H9 (cell line): ENCODE data around the gene ASL. TPM values are rescaled to one million over a fixed set of nuclear protein-coding genes. Genes with fewer than 3 reads are reported as not detected.

ENCODE experiments used
- DNase-seq: peaks from one replicate; pipeline ENCODE4 v3.0.0-alpha.2; 2017
- H2AFZ ChIP-seq: one replicate; pipeline ENCODE4 v1.6.1; 2013; ENCODE audit warnings: mild to moderate bottlenecking, low read length, control low read depth, moderate library complexity
- H2AK5ac ChIP-seq: 2 replicates; pipeline ENCODE4 v1.6.1; 2013; ENCODE audit warnings: low read length, control low read depth, mixed read lengths; ENCODE audit not compliant: insufficient read length
- H2BK120ac ChIP-seq: one replicate; pipeline ENCODE4 v1.6.1; 2013; ENCODE audit warnings: low read depth, mild to moderate bottlenecking, low read length, control low read depth, inconsistent platforms; ENCODE audit not compliant: poor library complexity, severe bottlenecking
- H2BK12ac ChIP-seq: 2 replicates; pipeline ENCODE4 v1.6.1; 2013; ENCODE audit warnings: low read length, control low read depth, mixed read lengths, low read depth; ENCODE audit not compliant: insufficient read length
- H2BK15ac ChIP-seq: 2 replicates; pipeline ENCODE4 v1.6.1; 2013; ENCODE audit warnings: low read depth, low read length, control low read depth
- H2BK20ac ChIP-seq: one replicate; pipeline ENCODE4 v1.6.1; 2013; ENCODE audit warnings: low read depth, mild to moderate bottlenecking, low read length, control low read depth, inconsistent platforms; ENCODE audit not compliant: poor library complexity, severe bottlenecking
- H2BK5ac ChIP-seq: 2 replicates; pipeline ENCODE4 v1.6.1; 2013; ENCODE audit warnings: low read length, control low read depth, mixed read lengths; ENCODE audit not compliant: insufficient read length
- H3K14ac ChIP-seq: 2 replicates; pipeline ENCODE4 v1.6.1; 2013; ENCODE audit warnings: low read length, control low read depth; ENCODE audit not compliant: insufficient read depth
- H3K18ac ChIP-seq: 2 replicates; pipeline ENCODE4 v1.6.1; 2013; ENCODE audit warnings: low read depth, mild to moderate bottlenecking, mixed read lengths, low read length, control low read depth; ENCODE audit not compliant: insufficient read length
- H3K23ac ChIP-seq: 2 replicates; pipeline ENCODE4 v1.6.1; 2013; ENCODE audit warnings: low read length, control low read depth, mixed read lengths, low read depth; ENCODE audit not compliant: insufficient read length
- H3K23me2 ChIP-seq: 2 replicates; pipeline ENCODE4 v1.6.1; 2013; ENCODE audit warnings: low read depth, mild to moderate bottlenecking, mixed read lengths, low read length, control low read depth; ENCODE audit not compliant: insufficient read length, poor library complexity, severe bottlenecking
- H3K27ac ChIP-seq: 2 replicates; pipeline ENCODE4 v1.5.1; 2013; ENCODE audit warnings: low read length, control low read depth, mixed read lengths, low read depth; ENCODE audit not compliant: insufficient read length
- H3K27me3 ChIP-seq: 2 replicates; pipeline ENCODE4 v1.6.1; 2013; ENCODE audit warnings: low read length, control low read depth, inconsistent platforms; ENCODE audit not compliant: insufficient read depth
- H3K4ac ChIP-seq: 2 replicates; pipeline ENCODE4 v1.6.1; 2013; ENCODE audit warnings: low read depth, mild to moderate bottlenecking, control low read depth, inconsistent platforms, low read length, moderate library complexity
- H3K4me1 ChIP-seq: 2 replicates; pipeline ENCODE4 v1.6.1; 2013; ENCODE audit warnings: low read length, control low read depth, inconsistent platforms; ENCODE audit not compliant: insufficient read depth
- H3K4me2 ChIP-seq: 2 replicates; pipeline ENCODE4 v1.6.1; 2013; ENCODE audit warnings: low read length, control low read depth, mixed read lengths; ENCODE audit not compliant: insufficient read length, insufficient read depth
- H3K56ac ChIP-seq: 2 replicates; pipeline ENCODE4 v1.6.1; 2013; ENCODE audit warnings: low read depth, mild to moderate bottlenecking, mixed read lengths, low read length, control low read depth; ENCODE audit not compliant: insufficient read length
- H3K79me1 ChIP-seq: 2 replicates; pipeline ENCODE4 v1.6.1; 2013; ENCODE audit warnings: low read depth, mild to moderate bottlenecking, moderate library complexity, low read length, control low read depth, inconsistent platforms; ENCODE audit not compliant: insufficient read depth, poor library complexity, severe bottlenecking
- H3K79me2 ChIP-seq: 2 replicates; pipeline ENCODE4 v1.6.1; 2013; ENCODE audit warnings: low read length, control low read depth, inconsistent platforms; ENCODE audit not compliant: insufficient read depth
- H3K9ac ChIP-seq: 2 replicates; pipeline ENCODE4 v1.6.1; 2013; ENCODE audit warnings: low read length, control low read depth, mixed read lengths; ENCODE audit not compliant: insufficient read length; ENCODE audit errors: extremely low read depth
- H3K9me3 ChIP-seq: one replicate; pipeline ENCODE4 v1.6.1; 2013; ENCODE audit warnings: low read depth, low read length, inconsistent platforms; ENCODE audit not compliant: control insufficient read depth
- H3T11ph ChIP-seq: one replicate; pipeline ENCODE4 v1.6.1; 2013; ENCODE audit warnings: mild to moderate bottlenecking, low read length, control low read depth, inconsistent platforms
- H4K20me1 ChIP-seq: one replicate; pipeline ENCODE4 v1.6.1; 2013; ENCODE audit not compliant: control insufficient read depth, insufficient read length, insufficient read depth
- H4K5ac ChIP-seq: 2 replicates; pipeline ENCODE4 v1.6.1; 2013; ENCODE audit warnings: low read depth, mild to moderate bottlenecking, mixed read lengths, low read length, control low read depth; ENCODE audit not compliant: insufficient read length
- H4K8ac ChIP-seq: replicated peaks from 2 replicates; pipeline ENCODE4 v1.6.1; 2013; ENCODE audit warnings: low read length, control low read depth, mixed read lengths, low read depth; ENCODE audit not compliant: insufficient read length
- H4K91ac ChIP-seq: 2 replicates; pipeline ENCODE4 v1.6.1; 2013; ENCODE audit warnings: low read depth, mild to moderate bottlenecking, moderate library complexity, mixed read lengths, low read length, control low read depth; ENCODE audit not compliant: insufficient read length
- H3K27ac Mint-ChIP-seq, 3 experiments: 2 replicates in 2 of 3; 3 replicates in 1 of 3; pipeline ENCODE4 v1.8.0; 2020 to 2021; ENCODE audit warnings: mixed read lengths in 3 of 3, mild to moderate bottlenecking in 1 of 3, moderate library complexity in 1 of 3
- H3K27me3 Mint-ChIP-seq: 2 replicates; pipeline ENCODE4 v1.8.0; 2021; ENCODE audit warnings: low read depth, mild to moderate bottlenecking, moderate library complexity, mixed read lengths
- H3K36me3 Mint-ChIP-seq, 3 experiments: 2 replicates in 2 of 3; 3 replicates in 1 of 3; pipeline ENCODE4 v1.8.0; 2020 to 2021; ENCODE audit warnings: low read depth in 3 of 3, mixed read lengths in 3 of 3; ENCODE audit not compliant: insufficient read depth in 1 of 3
- H3K4me1 Mint-ChIP-seq, 2 experiments: 2 replicates each; pipeline ENCODE4 v1.8.0; 2020; ENCODE audit warnings: mixed read lengths in 2 of 2
- H3K4me3 Mint-ChIP-seq, 2 experiments: 2 replicates in 1 of 2; 3 replicates in 1 of 2; pipeline ENCODE4 v1.8.0; 2020 to 2021; ENCODE audit warnings: mild to moderate bottlenecking in 2 of 2, mixed read lengths in 2 of 2, moderate library complexity in 1 of 2
- H3K9me3 Mint-ChIP-seq, 2 experiments: 2 replicates in 1 of 2; 3 replicates in 1 of 2; pipeline ENCODE4 v1.8.0; 2020; ENCODE audit warnings: mild to moderate bottlenecking in 2 of 2, mixed read lengths in 2 of 2, moderate library complexity in 1 of 2
- WGBS: extraction: QIAGEN DNeasy Blood & Tissue Kit; methylation state at CpG from one replicate; pipeline ENCODE4 v1.1.7; 2013; ENCODE audit warnings: missing lambda C conversion rate, low lambda C conversion rate, mixed read lengths; ENCODE audit not compliant: insufficient read length; ENCODE audit errors: extremely low coverage; 5-methylcytosine and 5-hydroxymethylcytosine counted together
- total RNA-seq: library from RNA; stranded (reverse); gene quantifications from 2 replicates; pipeline ENCODE4 v1.2.1, GENCODE V29; 2021
- TF ChIP-seq, protein P1 (sequence below): fragments of 200-600 bp; sonication (generic); conservative IDR thresholded peaks from 3 replicates; pipeline ENCODE4 v1.8.0; 2021; ENCODE audit warnings: antibody characterized with exemption, mild to moderate bottlenecking

ASL gene
- total RNA-seq, 1 experiment from 2014 or later: 30.7 TPM

GRCh38 chr7:66036788-66037187, 38.8 kb upstream of the ASL start:
- H2BK12ac ChIP-seq: no peak overlapping the region
- no peak overlapping the region for H4K8ac ChIP-seq
- no peak overlapping the region for H2BK120ac ChIP-seq
- no peak overlapping the region for H3K23ac ChIP-seq
- no peak overlapping the region for H3K18ac ChIP-seq
- H3K4me2 ChIP-seq: no peak overlapping the region
- no peak overlapping the region for H2BK5ac ChIP-seq
- H3K9ac ChIP-seq: no peak overlapping the region
- H3K36me3 Mint-ChIP-seq: no peaks in the 10 kb centered on the region
- no peak overlapping the region for H3K27ac ChIP-seq
- DNase-seq: no peak
- no peak overlapping the region for H2AK5ac ChIP-seq
- no peak overlapping the region for H2BK20ac ChIP-seq
- H3K14ac ChIP-seq: no peak overlapping the region
- TF ChIP-seq, protein P1, sequence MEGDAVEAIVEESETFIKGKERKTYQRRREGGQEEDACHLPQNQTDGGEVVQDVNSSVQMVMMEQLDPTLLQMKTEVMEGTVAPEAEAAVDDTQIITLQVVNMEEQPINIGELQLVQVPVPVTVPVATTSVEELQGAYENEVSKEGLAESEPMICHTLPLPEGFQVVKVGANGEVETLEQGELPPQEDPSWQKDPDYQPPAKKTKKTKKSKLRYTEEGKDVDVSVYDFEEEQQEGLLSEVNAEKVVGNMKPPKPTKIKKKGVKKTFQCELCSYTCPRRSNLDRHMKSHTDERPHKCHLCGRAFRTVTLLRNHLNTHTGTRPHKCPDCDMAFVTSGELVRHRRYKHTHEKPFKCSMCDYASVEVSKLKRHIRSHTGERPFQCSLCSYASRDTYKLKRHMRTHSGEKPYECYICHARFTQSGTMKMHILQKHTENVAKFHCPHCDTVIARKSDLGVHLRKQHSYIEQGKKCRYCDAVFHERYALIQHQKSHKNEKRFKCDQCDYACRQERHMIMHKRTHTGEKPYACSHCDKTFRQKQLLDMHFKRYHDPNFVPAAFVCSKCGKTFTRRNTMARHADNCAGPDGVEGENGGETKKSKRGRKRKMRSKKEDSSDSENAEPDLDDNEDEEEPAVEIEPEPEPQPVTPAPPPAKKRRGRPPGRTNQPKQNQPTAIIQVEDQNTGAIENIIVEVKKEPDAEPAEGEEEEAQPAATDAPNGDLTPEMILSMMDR: no peak
- H3K4me3 Mint-ChIP-seq: no peak overlapping the region
- no peak overlapping the region for H3K27ac Mint-ChIP-seq
- WGBS: no CpG with 5 or more reads among the region's 7 CpGs
- no peaks in the 10 kb centered on the region for H3K79me2 ChIP-seq
- no peak overlapping the region for H2BK15ac ChIP-seq
- no peaks in the 10 kb centered on the region for H4K20me1 ChIP-seq
- H3K27me3 Mint-ChIP-seq: no peaks in the 10 kb centered on the region
- H3K4me1 Mint-ChIP-seq: no peaks in the 10 kb centered on the region
- no peaks in the 10 kb centered on the region for H3K23me2 ChIP-seq
- no peak overlapping the region for H4K91ac ChIP-seq
- H3K4ac ChIP-seq: no peak overlapping the region
- no peaks in the 10 kb centered on the region for H3K4me1 ChIP-seq
- no peak overlapping the region for H2AFZ ChIP-seq
- no peak overlapping the region for H3T11ph ChIP-seq
- no peaks in the 10 kb centered on the region for H3K79me1 ChIP-seq
- H3K9me3 ChIP-seq: no peaks in the 10 kb centered on the region
- no peak overlapping the region for H3K56ac ChIP-seq
- H3K27me3 ChIP-seq: no peaks in the 10 kb centered on the region
- no peak overlapping the region for H4K5ac ChIP-seq
- no peaks in the 10 kb centered on the region for H3K9me3 Mint-ChIP-seq
